K562 (cell line): ENCODE results near the gene PRKACB.
"Not testable (repeated sequence)": the region's sequence is repeated elsewhere in the genome, so short reads cannot be mapped to it uniquely, and the experiment has no call there.

ENCODE experiments used
- CBFB ChIP-seq: sonication (generic); formaldehyde crosslinking; IDR thresholded peaks from 2 replicates; pipeline ENCODE4 v1.4.0; 2020; ENCODE audit warnings: mild to moderate bottlenecking, missing genetic modification reagents
- FOXA1 ChIP-seq: fragments of 450-650 bp; IDR thresholded peaks from 2 replicates; pipeline ENCODE4 v1.6.1; 2016; ENCODE audit warnings: mild to moderate bottlenecking, borderline replicate concordance
- MEIS2 ChIP-seq: fragments of 450-650 bp; IDR thresholded peaks from 2 replicates; pipeline ENCODE4 v1.6.1; 2014; ENCODE audit warnings: mild to moderate bottlenecking; ENCODE audit not compliant: partially characterized antibody
- RCOR1 ChIP-seq, 2 experiments: IDR thresholded peaks; 2 replicates each; pipeline ENCODE4 v1.6.1; 2012; ENCODE audit warnings: low read depth in 2 of 2, low read length in 2 of 2, borderline replicate concordance in 1 of 2, improper control_type of control experiment in 1 of 2
- TF ChIP-seq, protein P1 (sequence below): sonication (generic); formaldehyde crosslinking; IDR thresholded peaks from 2 replicates; pipeline ENCODE4 v1.9.0; 2022; ENCODE audit warnings: mild to moderate bottlenecking, missing genetic modification reagents

DNA sequence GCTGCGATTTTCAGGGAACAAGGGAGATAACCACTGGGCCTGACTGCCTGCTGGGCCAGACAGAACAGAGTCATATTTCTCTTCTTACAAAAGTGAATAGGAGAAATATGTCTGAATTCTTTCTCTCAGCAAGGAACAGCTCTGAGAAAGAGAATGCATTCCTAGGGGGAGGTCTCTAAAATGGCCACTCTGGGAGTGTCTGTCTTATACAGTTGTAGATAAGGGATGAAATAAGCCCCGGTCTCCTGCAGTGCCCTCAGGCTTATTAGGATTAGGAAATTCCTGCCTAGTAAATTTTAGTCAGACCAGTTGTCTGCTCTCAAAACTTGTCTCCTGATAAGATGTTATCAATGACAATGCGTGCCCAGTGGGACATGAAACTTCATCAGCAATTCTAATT is 143.3 kb downstream of the PRKACB start:
- TF ChIP-seq FOXA1; MEIS2; CBFB (CRISPR knock-in tag); RCOR1 (IDR thresholded peaks at IDR 0.05; ENCODE audit: borderline replicate concordance in 1 of 2, low read depth in 2 of 2, low read length in 2 of 2): not testable (repeated sequence)
- TF ChIP-seq, protein P1, sequence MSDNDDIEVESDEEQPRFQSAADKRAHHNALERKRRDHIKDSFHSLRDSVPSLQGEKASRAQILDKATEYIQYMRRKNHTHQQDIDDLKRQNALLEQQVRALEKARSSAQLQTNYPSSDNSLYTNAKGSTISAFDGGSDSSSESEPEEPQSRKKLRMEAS (CRISPR knock-in tag) = not testable (repeated sequence)
